ENCODE results near the gene ADAM17.
A peak's percentile ranks its signal among the peaks of the same experiment; 100 is the strongest.

DNA sequence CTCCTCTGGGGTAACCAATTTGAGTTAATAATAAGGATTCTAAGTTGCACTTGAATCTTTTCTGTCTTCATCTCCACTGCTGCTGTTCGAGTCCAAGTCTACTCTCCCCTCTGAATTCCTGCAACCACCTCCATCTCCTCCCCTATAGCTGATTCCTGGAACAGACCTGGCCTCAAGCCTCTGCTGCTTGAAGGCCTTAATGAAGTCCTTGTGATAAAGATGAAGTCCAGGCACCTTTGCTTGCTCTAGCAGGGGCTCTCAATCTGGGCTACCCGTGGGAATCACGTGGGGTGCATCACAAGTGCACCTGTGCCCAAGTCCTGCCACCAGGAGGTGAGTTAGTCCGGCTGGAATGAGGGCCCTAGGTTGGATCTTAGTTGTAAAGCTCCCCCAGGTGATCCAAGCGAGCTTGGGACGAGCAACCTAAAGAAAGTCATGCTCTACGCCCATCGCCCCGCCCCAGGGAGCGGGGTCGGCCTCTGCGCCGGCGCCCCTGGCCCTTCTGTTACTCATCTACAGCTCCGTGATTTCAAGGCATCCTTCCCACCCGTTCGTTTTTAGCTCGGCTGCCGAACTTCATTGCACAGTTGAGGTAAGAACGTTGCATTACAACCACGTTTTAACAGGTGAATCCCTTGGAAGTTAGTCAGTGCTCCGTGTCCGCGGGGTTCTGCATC is 82.2 kb downstream of the ADAM17 start:
- TF ChIP-seq, protein P1, sequence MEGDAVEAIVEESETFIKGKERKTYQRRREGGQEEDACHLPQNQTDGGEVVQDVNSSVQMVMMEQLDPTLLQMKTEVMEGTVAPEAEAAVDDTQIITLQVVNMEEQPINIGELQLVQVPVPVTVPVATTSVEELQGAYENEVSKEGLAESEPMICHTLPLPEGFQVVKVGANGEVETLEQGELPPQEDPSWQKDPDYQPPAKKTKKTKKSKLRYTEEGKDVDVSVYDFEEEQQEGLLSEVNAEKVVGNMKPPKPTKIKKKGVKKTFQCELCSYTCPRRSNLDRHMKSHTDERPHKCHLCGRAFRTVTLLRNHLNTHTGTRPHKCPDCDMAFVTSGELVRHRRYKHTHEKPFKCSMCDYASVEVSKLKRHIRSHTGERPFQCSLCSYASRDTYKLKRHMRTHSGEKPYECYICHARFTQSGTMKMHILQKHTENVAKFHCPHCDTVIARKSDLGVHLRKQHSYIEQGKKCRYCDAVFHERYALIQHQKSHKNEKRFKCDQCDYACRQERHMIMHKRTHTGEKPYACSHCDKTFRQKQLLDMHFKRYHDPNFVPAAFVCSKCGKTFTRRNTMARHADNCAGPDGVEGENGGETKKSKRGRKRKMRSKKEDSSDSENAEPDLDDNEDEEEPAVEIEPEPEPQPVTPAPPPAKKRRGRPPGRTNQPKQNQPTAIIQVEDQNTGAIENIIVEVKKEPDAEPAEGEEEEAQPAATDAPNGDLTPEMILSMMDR (conservative IDR thresholded peaks at IDR 0.05 in 1 of 2, IDR thresholded peaks at IDR 0.05 in 1 of 2; ENCODE audit: extremely low read depth in 1 of 2, insufficient read depth in 1 of 2, low read depth in 1 of 2, low read length in 2 of 2): peak in 1 of 2 donors; percentile 31
- no peak for TF ChIP-seq EZH2 (IDR thresholded peaks at IDR 0.05; ENCODE audit: borderline replicate concordance, low read length)
